Suprapubic skin (tissue), 4 donors: Measurements from ENCODE around the gene HADHA. TPM values are rescaled to one million over a fixed set of nuclear protein-coding genes. Genes with fewer than 3 reads are reported as not detected.

Experiments used
- DNase-seq, 2 donors: peaks; one replicate each; pipeline ENCODE4 v3.0.0-alpha.2; 2019; ENCODE audit warnings: low spot score in 2 of 2
- H3K27ac ChIP-seq: fragments of 200-600 bp; sonication (generic); one replicate; pipeline ENCODE4 v1.5.1; 2019
- H3K27me3 ChIP-seq: fragments of 200-600 bp; sonication (generic); one replicate; pipeline ENCODE4 v1.5.1; 2019
- H3K36me3 ChIP-seq: fragments of 200-600 bp; sonication (generic); one replicate; pipeline ENCODE4 v1.5.1; 2019
- H3K4me1 ChIP-seq: fragments of 200-600 bp; sonication (generic); one replicate; pipeline ENCODE4 v1.5.1; 2019
- H3K4me3 ChIP-seq: fragments of 200-600 bp; sonication (generic); one replicate; pipeline ENCODE4 v1.5.1; 2019; ENCODE audit warnings: mild to moderate bottlenecking
- H3K9me3 ChIP-seq: fragments of 200-600 bp; sonication (generic); one replicate; pipeline ENCODE4 v1.5.1; 2019
- EP300 ChIP-seq: sonication (generic); formaldehyde crosslinking; IDR thresholded peaks from one replicate; pipeline ENCODE4 v1.6.1; 2017; ENCODE audit warnings: antibody characterized with exemption
- POLR2A ChIP-seq, 2 donors: fragments of 450-650 bp; IDR thresholded peaks; one replicate each; pipeline ENCODE4 v1.6.1; 2017; ENCODE audit warnings: antibody characterized with exemption in 2 of 2, mild to moderate bottlenecking in 2 of 2, moderate library complexity in 2 of 2
- POLR2AphosphoS5 ChIP-seq, 3 donors: sonication (generic); formaldehyde crosslinking; IDR thresholded peaks; one replicate each; pipeline ENCODE4 v1.6.1; 2017; ENCODE audit warnings: antibody characterized with exemption in 3 of 3
- WGBS: methylation state at CpG from one replicate; pipeline ENCODE4 v1.1.5; 2018; 5-methylcytosine and 5-hydroxymethylcytosine counted together
- total RNA-seq, 4 donors: library from RNA; depleted of rRNA; stranded (reverse); fragments of >200 nt; gene quantifications; one replicate each; pipeline ENCODE4 v1.1.0, GENCODE V29; 2016
- TF ChIP-seq, protein P1 (sequence below), 2 donors: fragments of 200-600 bp in 1 of 2; fragments of 450-650 bp in 1 of 2; sonication (generic) in 1 of 2; IDR thresholded peaks; one replicate each; pipeline ENCODE4 v1.5.1; 2016 to 2019; ENCODE audit warnings: antibody characterized with exemption in 2 of 2, mild to moderate bottlenecking in 1 of 2, moderate library complexity in 1 of 2

HADHA gene
- total RNA-seq, 4 donors from 2014 or later: 120 to 145 (median 131) TPM

DNA sequence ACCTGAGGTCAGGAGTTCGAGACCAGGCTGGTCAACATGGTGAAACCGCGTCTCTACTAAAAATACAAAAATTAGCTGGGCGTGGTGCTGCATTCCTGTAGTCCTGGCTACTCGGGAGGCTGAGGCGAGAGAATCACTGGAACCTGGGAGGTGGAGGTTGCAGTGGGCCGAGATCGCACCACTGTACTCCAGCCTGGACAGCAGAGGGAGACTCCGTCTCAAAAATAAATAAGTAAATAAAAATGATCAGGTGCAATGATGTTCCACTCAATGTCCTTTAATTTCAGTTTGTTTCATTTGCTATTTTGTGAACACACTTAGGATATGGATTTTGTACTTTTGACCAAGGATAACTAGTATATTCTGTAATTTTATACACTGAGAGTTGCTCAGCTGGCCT lies 9.3 kb downstream of the HADHA start:
- Histone ChIP-seq H3K27ac (no peak overlapping the region), H3K36me3 (peaks cover 78% of the 10 kb centered on the region), H3K9me3 (no peaks in the 10 kb centered on the region), H3K4me3 (no peak overlapping the region), H3K4me1 (peaks cover 15% of the 10 kb centered on the region), H3K27me3 (no peaks in the 10 kb centered on the region)
- no peak for TF ChIP-seq POLR2A (IDR thresholded peaks at IDR 0.05)
- no peak for TF ChIP-seq EP300
- TF ChIP-seq, protein P1, sequence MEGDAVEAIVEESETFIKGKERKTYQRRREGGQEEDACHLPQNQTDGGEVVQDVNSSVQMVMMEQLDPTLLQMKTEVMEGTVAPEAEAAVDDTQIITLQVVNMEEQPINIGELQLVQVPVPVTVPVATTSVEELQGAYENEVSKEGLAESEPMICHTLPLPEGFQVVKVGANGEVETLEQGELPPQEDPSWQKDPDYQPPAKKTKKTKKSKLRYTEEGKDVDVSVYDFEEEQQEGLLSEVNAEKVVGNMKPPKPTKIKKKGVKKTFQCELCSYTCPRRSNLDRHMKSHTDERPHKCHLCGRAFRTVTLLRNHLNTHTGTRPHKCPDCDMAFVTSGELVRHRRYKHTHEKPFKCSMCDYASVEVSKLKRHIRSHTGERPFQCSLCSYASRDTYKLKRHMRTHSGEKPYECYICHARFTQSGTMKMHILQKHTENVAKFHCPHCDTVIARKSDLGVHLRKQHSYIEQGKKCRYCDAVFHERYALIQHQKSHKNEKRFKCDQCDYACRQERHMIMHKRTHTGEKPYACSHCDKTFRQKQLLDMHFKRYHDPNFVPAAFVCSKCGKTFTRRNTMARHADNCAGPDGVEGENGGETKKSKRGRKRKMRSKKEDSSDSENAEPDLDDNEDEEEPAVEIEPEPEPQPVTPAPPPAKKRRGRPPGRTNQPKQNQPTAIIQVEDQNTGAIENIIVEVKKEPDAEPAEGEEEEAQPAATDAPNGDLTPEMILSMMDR (IDR thresholded peaks at IDR 0.05): no peak
- no peak for TF ChIP-seq POLR2AphosphoS5 (IDR thresholded peaks at IDR 0.05)
- no peak for DNase-seq
- 85% methylated on average over 9 of the region's 9 CpGs for WGBS

DNA sequence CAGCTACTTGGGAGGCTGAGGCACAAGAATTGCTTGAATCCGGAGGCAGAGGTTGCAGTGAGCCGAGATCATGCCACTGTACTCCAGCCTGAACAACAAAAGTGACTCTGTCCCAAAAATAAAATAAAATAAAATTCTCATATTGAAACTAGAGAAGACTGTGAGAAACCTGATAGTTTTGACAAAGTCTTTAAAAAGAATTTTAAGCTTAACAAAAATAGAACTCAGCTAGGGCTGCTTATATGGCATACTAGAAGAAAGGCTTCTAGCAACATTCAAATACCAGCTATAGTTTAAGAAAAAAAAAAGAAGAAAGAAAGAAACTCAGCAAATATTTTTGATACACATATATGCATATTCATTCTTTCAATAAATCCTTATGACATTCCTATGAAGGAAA lies 13.6 kb downstream of the HADHA start:
- TF ChIP-seq, protein P1 (IDR thresholded peaks at IDR 0.05): no peak
- TF ChIP-seq POLR2AphosphoS5 (IDR thresholded peaks at IDR 0.05): no peak
- TF ChIP-seq POLR2A (IDR thresholded peaks at IDR 0.05): no peak
- no peak for TF ChIP-seq EP300
- no peaks in the 10 kb centered on the region for H3K4me1 ChIP-seq
- H3K27me3 ChIP-seq: no peaks in the 10 kb centered on the region
- H3K36me3 ChIP-seq: peaks cover 97% of the 10 kb centered on the region
- no peak overlapping the region for H3K4me3 ChIP-seq
- DNase-seq: no peak
- H3K9me3 ChIP-seq: no peaks in the 10 kb centered on the region
- no peak overlapping the region for H3K27ac ChIP-seq
- WGBS: 98% methylated on average over 2 of the region's 2 CpGs

DNA sequence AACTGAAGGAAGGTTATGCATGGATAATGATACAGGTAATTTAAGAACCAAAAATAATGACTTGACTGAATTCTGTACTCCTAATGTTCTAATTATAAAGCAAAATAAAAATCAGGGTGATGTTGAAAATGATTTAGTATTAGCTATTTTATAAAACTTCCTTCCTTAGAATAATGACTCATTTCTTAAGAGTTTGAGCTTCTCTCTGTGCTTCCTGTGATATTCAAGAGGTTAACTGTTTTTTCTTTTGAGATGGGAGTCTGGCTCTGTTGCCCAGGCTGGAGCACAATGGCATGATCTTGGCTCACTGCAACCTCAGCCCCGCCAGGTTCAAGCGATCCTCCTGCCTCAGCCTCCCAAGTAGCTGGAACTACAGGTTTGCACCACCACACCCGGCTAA lies 14.8 kb downstream of the HADHA start:
- peaks cover 88% of the 10 kb centered on the region for H3K36me3 ChIP-seq
- no peaks in the 10 kb centered on the region for H3K27me3 ChIP-seq
- DNase-seq: no peak
- no peak overlapping the region for H3K27ac ChIP-seq
- H3K4me1 ChIP-seq: no peaks in the 10 kb centered on the region
- H3K9me3 ChIP-seq: no peaks in the 10 kb centered on the region
- no peak for TF ChIP-seq POLR2AphosphoS5 (IDR thresholded peaks at IDR 0.05)
- no peak for TF ChIP-seq EP300
- no peak for TF ChIP-seq POLR2A (IDR thresholded peaks at IDR 0.05)
- TF ChIP-seq, protein P1 (IDR thresholded peaks at IDR 0.05): no peak
- H3K4me3 ChIP-seq: no peak overlapping the region
- 93% methylated on average over 3 of the region's 3 CpGs for WGBS

DNA sequence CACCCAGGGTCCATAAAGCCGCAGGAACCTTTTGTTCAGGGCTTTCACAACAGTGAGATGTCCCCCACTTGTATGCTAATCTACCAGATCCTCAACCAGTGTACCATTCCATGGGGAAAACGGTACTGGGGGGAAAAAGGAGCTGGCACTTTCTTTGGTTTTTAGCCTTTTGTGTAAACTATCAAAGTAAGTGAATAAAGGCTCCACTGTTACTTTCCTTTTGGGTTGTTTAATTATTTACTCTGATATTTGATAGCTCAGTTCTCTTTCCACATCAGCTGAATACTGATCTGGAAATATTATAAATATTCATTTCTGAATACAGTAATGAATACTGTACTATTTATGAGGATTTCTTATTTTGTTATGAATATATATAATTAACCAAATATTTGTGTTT lies 20.3 kb downstream of the HADHA start:
- H3K4me3 ChIP-seq: no peak overlapping the region
- H3K27me3 ChIP-seq: no peaks in the 10 kb centered on the region
- H3K27ac ChIP-seq: no peak overlapping the region
- TF ChIP-seq EP300 (no peak), POLR2A (IDR thresholded peaks at IDR 0.05) (no peak), POLR2AphosphoS5 (IDR thresholded peaks at IDR 0.05) (no peak)
- TF ChIP-seq, protein P1 (IDR thresholded peaks at IDR 0.05): no peak
- H3K9me3 ChIP-seq: no peaks in the 10 kb centered on the region
- WGBS: 85% methylated on average over 2 of the region's 2 CpGs
- H3K36me3 ChIP-seq: peaks cover 64% of the 10 kb centered on the region
- no peaks in the 10 kb centered on the region for H3K4me1 ChIP-seq
- no peak for DNase-seq

DNA sequence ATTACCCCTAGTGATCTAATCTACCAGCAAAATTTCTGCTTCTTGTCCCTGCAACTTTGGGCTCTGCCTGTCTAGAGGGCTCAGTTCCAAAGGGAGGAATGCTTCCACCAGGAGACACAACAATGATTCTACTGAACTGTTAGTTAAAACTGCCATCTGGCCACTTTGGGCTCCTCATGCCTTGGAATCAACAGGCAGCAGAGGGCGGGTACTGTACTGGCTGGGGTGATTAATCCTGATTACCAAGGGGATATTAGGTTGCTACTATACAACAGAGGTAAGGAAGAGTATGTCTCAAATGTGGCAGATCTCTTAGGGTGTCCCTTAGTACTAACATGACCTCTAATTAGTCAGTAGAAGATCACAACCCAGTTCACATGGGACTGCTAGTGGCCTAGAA lies 21.4 kb downstream of the HADHA start:
- no peaks in the 10 kb centered on the region for H3K4me1 ChIP-seq
- TF ChIP-seq POLR2A (IDR thresholded peaks at IDR 0.05) (no peak), POLR2AphosphoS5 (IDR thresholded peaks at IDR 0.05) (no peak), EP300 (no peak)
- TF ChIP-seq, protein P1 (IDR thresholded peaks at IDR 0.05): no peak
- no peak for DNase-seq
- H3K9me3 ChIP-seq: no peaks in the 10 kb centered on the region
- 100% methylated on average over 1 of the region's 1 CpG for WGBS
- no peak overlapping the region for H3K4me3 ChIP-seq
- no peaks in the 10 kb centered on the region for H3K27me3 ChIP-seq
- H3K36me3 ChIP-seq: peaks cover 60% of the 10 kb centered on the region
- no peak overlapping the region for H3K27ac ChIP-seq
